SW480 (cell line): Measurements from ENCODE around the gene IER3.

ENCODE experiments used
- DNase-seq: peaks from one replicate; pipeline ENCODE4 v3.0.0-alpha.2; 2016; ENCODE audit warnings: low spot score

The IER3 gene

DNA sequence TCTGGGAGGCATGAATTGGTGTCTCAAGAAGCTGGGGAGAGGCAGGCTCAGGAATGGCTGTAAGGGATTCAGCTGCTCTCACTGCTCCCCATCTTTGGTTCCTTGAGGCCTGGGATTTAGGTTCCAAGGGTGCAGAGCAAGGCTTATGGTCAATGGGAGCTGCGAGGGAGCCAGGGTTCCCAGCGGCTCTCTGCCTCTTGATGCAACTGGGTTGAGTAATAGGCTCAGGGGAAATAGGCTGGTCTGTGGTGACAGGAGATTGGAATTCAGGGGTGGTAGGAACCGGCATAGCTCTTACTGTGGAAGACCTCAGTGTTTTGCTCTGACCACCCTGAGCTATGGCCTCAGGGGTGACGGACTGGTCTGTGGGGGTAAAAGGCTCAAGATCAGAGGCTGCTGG lies 40.5 kb downstream of the IER3 start:
- no peak for DNase-seq

- DNase-seq: no peak
These were observed 41.3 kb downstream of the IER3 start for GRCh38 chr6:30703011-30703410.

GRCh38 chr6:30700340-30700739 lies 44.0 kb downstream of the IER3 start:
- DNase-seq: no peak

DNA sequence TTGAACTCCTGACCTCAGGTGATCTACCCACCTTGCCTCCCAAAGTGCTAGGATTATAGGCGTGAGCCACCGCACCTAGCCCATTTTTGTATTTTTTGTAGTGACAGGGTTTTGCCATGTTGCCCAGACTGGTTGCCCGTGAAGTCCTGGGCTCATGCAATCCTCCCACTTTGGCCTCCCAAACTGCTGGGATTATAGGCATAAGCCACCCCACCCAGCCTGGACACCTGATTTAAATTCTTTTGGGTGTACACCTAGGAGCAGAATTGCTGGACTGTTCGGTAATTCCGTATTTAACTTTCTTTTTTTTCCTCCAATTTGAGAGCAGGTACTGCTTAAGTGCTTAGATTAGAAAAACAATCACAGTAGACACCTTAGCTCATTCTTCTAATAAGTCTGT lies 47.9 kb downstream of the IER3 start:
- DNase-seq: no peak
